HepG2 (cell line): ENCODE measurements around the gene MCM3AP. TPM values are rescaled to one million over a fixed set of nuclear protein-coding genes. Genes with fewer than 3 reads are reported as not detected.

Experiments used
- CHD2 ChIP-seq: IDR thresholded peaks from 2 replicates; pipeline ENCODE4 v1.6.1; 2011; ENCODE audit warnings: low read depth, low read length, improper control_type of control experiment
- ELF1 ChIP-seq: sonication (generic); formaldehyde crosslinking; IDR thresholded peaks from 2 replicates; pipeline ENCODE4 v1.4.0; 2020; ENCODE audit warnings: missing genetic modification reagents
- ETV6 ChIP-seq: sonication (generic); formaldehyde crosslinking; conservative IDR thresholded peaks from 2 replicates; pipeline ENCODE4 v1.4.0; 2020; ENCODE audit warnings: missing genetic modification reagents
- GATA4 ChIP-seq: sonication (generic); IDR thresholded peaks from 2 replicates; pipeline ENCODE4 v1.6.1; 2016; ENCODE audit warnings: antibody characterized with exemption, low read depth, borderline replicate concordance
- HMGA1 ChIP-seq: sonication (generic); formaldehyde crosslinking; conservative IDR thresholded peaks from 2 replicates; pipeline ENCODE4 v1.4.0; 2020; ENCODE audit warnings: missing genetic modification reagents
- MED8 ChIP-seq: sonication (generic); formaldehyde crosslinking; IDR thresholded peaks from 2 replicates; pipeline ENCODE4 v1.8.1; 2023; ENCODE audit warnings: mild to moderate bottlenecking, missing genetic modification reagents; ENCODE audit not compliant: insufficient replicate concordance
- NFE2L1 ChIP-seq: sonication (generic); formaldehyde crosslinking; IDR thresholded peaks from 2 replicates; pipeline ENCODE4 v1.4.0; 2020; ENCODE audit warnings: missing genetic modification reagents, mild to moderate bottlenecking, borderline replicate concordance
- SOX6 ChIP-seq, 2 experiments: fragments of 450-650 bp in 1 of 2; sonication (generic) in 1 of 2; formaldehyde crosslinking in 1 of 2; IDR thresholded peaks; 2 replicates each; pipeline versions ENCODE4 v1.4.0 to v1.6.1; 2017 to 2020; ENCODE audit warnings: antibody characterized with exemption in 1 of 2, mild to moderate bottlenecking in 1 of 2, missing genetic modification reagents in 1 of 2
- TMF1 ChIP-seq: sonication (generic); formaldehyde crosslinking; IDR thresholded peaks from 2 replicates; pipeline ENCODE4 v1.8.1; 2022; ENCODE audit warnings: low read depth, missing genetic modification reagents
- ZBTB1 ChIP-seq: sonication (generic); formaldehyde crosslinking; IDR thresholded peaks from 2 replicates; pipeline ENCODE4 v1.4.0; 2020; ENCODE audit warnings: missing genetic modification reagents, borderline replicate concordance
- ZMYM3 ChIP-seq: sonication (generic); formaldehyde crosslinking; IDR thresholded peaks from 2 replicates; pipeline ENCODE4 v1.5.1; 2020; ENCODE audit warnings: mild to moderate bottlenecking, missing genetic modification reagents
- ZSCAN30 ChIP-seq: sonication (generic); formaldehyde crosslinking; IDR thresholded peaks from 2 replicates; pipeline ENCODE4 v1.5.0; 2020; ENCODE audit warnings: mild to moderate bottlenecking, missing genetic modification reagents
- polyA plus RNA-seq, 8 experiments: library from polyadenylated mRNA; depleted of rRNA in 3 of 8; stranded (reverse) in 7 of 8; unstranded in 1 of 8; fragments of >200 nt; fragmentation: Illumina TruSeq in 4 of 8; extraction: Trizol in 4 of 8; gene quantifications; 2 replicates each; pipeline versions ENCODE4 v1.2.1 to v1.2.3, GENCODE V29; 2011 to 2016; ENCODE audit warnings: low read depth in 4 of 8, missing spikeins in 1 of 8, mixed read lengths in 1 of 8; ENCODE audit not compliant: insufficient read depth in 1 of 8
- total RNA-seq, 5 experiments: library from RNA; depleted of rRNA; stranded (reverse); fragments of >200 nt; fragmentation: Illumina TruSeq; extraction: Trizol; gene quantifications; 2 replicates each; pipeline ENCODE4 v1.2.3, GENCODE V29; 2016; ENCODE audit warnings: low read depth in 1 of 5
- TF ChIP-seq, protein P1 (sequence below): sonication (generic); formaldehyde crosslinking; IDR thresholded peaks from 2 replicates; pipeline ENCODE4 v1.9.0; 2021; ENCODE audit warnings: missing genetic modification reagents, borderline replicate concordance
- TF ChIP-seq, protein P2 (sequence below): sonication (generic); formaldehyde crosslinking; IDR thresholded peaks from 2 replicates; pipeline ENCODE4 v1.4.0; 2020; ENCODE audit warnings: mild to moderate bottlenecking, missing genetic modification reagents
- TF ChIP-seq, protein P3 (sequence below): sonication (generic); formaldehyde crosslinking; IDR thresholded peaks from 2 replicates; pipeline ENCODE4 v1.5.0; 2020; ENCODE audit warnings: missing genetic modification reagents
- TF ChIP-seq, protein P4 (sequence below): sonication (generic); formaldehyde crosslinking; IDR thresholded peaks from 2 replicates; pipeline ENCODE4 v1.4.0; 2020; ENCODE audit warnings: missing genetic modification reagents, mild to moderate bottlenecking, borderline replicate concordance
- TF ChIP-seq, protein P5 (sequence below): sonication (generic); formaldehyde crosslinking; IDR thresholded peaks from 2 replicates; pipeline ENCODE4 v1.8.0; 2022; ENCODE audit warnings: missing genetic modification reagents, mild to moderate bottlenecking, borderline replicate concordance

Gene MCM3AP
- total and polyA plus RNA-seq, 2 of the 13 experiments (the other 11 are each of a cell fraction or from before 2014, with no cell fraction given) = 27.0 to 54.7 TPM

DNA sequence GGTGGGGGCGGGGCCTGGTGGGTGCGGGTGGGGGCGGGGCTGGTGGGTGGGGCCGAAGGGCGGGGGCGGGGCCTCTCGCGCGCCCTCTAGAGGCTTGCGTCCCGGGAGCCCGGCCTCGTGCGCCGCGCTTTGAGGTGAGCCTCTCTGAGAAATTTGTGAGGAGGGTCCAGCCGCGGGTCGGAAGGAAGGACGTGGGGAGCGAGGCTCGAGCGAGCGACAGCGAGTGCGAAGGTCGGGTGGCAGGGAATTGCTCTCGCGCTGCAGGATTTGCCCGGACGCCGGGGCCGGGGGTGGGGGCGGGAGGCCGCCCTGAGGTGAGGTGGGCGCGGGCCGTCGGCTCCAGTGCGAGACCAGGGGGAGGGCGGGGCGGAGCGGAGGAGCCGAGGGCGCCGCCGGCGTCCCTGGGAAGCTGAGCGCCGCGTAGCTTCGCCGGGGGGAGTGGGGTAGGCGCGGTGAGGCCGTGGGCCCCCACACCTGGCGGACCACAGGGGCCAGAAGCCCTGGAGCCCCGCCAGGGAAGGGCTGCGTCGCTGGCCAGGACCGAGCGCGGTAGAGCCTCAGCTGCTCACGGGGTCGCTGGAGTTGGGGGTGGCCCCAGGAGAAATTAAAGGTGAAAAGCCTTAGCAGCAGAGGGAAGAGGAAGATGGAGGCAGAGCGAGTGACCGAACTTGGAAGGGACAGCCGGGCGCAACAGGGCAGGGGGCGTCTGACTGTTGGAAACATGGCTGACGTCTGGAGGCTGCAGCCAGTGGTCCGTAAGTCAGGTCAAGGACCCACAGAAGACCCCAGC, 56.1 kb downstream of the MCM3AP start (continued):
- TF ChIP-seq, protein P1, sequence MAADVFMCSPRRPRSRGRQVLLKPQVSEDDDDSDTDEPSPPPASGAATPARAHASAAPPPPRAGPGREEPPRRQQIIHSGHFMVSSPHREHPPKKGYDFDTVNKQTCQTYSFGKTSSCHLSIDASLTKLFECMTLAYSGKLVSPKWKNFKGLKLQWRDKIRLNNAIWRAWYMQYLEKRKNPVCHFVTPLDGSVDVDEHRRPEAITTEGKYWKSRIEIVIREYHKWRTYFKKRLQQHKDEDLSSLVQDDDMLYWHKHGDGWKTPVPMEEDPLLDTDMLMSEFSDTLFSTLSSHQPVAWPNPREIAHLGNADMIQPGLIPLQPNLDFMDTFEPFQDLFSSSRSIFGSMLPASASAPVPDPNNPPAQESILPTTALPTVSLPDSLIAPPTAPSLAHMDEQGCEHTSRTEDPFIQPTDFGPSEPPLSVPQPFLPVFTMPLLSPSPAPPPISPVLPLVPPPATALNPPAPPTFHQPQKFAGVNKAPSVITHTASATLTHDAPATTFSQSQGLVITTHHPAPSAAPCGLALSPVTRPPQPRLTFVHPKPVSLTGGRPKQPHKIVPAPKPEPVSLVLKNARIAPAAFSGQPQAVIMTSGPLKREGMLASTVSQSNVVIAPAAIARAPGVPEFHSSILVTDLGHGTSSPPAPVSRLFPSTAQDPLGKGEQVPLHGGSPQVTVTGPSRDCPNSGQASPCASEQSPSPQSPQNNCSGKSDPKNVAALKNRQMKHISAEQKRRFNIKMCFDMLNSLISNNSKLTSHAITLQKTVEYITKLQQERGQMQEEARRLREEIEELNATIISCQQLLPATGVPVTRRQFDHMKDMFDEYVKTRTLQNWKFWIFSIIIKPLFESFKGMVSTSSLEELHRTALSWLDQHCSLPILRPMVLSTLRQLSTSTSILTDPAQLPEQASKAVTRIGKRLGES (CRISPR knock-in tag) = no peak
- TF ChIP-seq ZMYM3 (CRISPR knock-in tag) (no peak), MED8 (no peak), TMF1 (CRISPR knock-in tag) (no peak), ELF1 (no peak), HMGA1 (CRISPR knock-in tag) (no peak), ZSCAN30 (CRISPR knock-in tag) (no peak), ZBTB1 (CRISPR knock-in tag) (no peak), NFE2L1 (CRISPR knock-in tag) (no peak), SOX6 (IDR thresholded peaks at IDR 0.05) (no peak), SOX6 (CRISPR knock-in tag; IDR thresholded peaks at IDR 0.05) (no peak), ETV6 (CRISPR knock-in tag) (no peak), CHD2 (no peak), GATA4 (no peak)
- TF ChIP-seq, protein P2, sequence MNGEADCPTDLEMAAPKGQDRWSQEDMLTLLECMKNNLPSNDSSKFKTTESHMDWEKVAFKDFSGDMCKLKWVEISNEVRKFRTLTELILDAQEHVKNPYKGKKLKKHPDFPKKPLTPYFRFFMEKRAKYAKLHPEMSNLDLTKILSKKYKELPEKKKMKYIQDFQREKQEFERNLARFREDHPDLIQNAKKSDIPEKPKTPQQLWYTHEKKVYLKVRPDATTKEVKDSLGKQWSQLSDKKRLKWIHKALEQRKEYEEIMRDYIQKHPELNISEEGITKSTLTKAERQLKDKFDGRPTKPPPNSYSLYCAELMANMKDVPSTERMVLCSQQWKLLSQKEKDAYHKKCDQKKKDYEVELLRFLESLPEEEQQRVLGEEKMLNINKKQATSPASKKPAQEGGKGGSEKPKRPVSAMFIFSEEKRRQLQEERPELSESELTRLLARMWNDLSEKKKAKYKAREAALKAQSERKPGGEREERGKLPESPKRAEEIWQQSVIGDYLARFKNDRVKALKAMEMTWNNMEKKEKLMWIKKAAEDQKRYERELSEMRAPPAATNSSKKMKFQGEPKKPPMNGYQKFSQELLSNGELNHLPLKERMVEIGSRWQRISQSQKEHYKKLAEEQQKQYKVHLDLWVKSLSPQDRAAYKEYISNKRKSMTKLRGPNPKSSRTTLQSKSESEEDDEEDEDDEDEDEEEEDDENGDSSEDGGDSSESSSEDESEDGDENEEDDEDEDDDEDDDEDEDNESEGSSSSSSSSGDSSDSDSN = no peak; the same call in 1 of the 2 replicates
- TF ChIP-seq, protein P3, sequence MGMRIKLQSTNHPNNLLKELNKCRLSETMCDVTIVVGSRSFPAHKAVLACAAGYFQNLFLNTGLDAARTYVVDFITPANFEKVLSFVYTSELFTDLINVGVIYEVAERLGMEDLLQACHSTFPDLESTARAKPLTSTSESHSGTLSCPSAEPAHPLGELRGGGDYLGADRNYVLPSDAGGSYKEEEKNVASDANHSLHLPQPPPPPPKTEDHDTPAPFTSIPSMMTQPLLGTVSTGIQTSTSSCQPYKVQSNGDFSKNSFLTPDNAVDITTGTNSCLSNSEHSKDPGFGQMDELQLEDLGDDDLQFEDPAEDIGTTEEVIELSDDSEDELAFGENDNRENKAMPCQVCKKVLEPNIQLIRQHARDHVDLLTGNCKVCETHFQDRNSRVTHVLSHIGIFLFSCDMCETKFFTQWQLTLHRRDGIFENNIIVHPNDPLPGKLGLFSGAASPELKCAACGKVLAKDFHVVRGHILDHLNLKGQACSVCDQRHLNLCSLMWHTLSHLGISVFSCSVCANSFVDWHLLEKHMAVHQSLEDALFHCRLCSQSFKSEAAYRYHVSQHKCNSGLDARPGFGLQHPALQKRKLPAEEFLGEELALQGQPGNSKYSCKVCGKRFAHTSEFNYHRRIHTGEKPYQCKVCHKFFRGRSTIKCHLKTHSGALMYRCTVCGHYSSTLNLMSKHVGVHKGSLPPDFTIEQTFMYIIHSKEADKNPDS (CRISPR knock-in tag) = no peak
- TF ChIP-seq, protein P4, sequence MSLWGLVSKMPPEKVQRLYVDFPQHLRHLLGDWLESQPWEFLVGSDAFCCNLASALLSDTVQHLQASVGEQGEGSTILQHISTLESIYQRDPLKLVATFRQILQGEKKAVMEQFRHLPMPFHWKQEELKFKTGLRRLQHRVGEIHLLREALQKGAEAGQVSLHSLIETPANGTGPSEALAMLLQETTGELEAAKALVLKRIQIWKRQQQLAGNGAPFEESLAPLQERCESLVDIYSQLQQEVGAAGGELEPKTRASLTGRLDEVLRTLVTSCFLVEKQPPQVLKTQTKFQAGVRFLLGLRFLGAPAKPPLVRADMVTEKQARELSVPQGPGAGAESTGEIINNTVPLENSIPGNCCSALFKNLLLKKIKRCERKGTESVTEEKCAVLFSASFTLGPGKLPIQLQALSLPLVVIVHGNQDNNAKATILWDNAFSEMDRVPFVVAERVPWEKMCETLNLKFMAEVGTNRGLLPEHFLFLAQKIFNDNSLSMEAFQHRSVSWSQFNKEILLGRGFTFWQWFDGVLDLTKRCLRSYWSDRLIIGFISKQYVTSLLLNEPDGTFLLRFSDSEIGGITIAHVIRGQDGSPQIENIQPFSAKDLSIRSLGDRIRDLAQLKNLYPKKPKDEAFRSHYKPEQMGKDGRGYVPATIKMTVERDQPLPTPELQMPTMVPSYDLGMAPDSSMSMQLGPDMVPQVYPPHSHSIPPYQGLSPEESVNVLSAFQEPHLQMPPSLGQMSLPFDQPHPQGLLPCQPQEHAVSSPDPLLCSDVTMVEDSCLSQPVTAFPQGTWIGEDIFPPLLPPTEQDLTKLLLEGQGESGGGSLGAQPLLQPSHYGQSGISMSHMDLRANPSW (CRISPR knock-in tag) = no peak
- TF ChIP-seq, protein P5, sequence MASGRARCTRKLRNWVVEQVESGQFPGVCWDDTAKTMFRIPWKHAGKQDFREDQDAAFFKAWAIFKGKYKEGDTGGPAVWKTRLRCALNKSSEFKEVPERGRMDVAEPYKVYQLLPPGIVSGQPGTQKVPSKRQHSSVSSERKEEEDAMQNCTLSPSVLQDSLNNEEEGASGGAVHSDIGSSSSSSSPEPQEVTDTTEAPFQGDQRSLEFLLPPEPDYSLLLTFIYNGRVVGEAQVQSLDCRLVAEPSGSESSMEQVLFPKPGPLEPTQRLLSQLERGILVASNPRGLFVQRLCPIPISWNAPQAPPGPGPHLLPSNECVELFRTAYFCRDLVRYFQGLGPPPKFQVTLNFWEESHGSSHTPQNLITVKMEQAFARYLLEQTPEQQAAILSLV (CRISPR knock-in tag) = no peak
